ENCODE results near the gene MDN1.
"Not testable (repeated sequence)": the region's sequence is repeated elsewhere in the genome, so short reads cannot be mapped to it uniquely, and the experiment has no call there.

The MDN1 gene, protein sequence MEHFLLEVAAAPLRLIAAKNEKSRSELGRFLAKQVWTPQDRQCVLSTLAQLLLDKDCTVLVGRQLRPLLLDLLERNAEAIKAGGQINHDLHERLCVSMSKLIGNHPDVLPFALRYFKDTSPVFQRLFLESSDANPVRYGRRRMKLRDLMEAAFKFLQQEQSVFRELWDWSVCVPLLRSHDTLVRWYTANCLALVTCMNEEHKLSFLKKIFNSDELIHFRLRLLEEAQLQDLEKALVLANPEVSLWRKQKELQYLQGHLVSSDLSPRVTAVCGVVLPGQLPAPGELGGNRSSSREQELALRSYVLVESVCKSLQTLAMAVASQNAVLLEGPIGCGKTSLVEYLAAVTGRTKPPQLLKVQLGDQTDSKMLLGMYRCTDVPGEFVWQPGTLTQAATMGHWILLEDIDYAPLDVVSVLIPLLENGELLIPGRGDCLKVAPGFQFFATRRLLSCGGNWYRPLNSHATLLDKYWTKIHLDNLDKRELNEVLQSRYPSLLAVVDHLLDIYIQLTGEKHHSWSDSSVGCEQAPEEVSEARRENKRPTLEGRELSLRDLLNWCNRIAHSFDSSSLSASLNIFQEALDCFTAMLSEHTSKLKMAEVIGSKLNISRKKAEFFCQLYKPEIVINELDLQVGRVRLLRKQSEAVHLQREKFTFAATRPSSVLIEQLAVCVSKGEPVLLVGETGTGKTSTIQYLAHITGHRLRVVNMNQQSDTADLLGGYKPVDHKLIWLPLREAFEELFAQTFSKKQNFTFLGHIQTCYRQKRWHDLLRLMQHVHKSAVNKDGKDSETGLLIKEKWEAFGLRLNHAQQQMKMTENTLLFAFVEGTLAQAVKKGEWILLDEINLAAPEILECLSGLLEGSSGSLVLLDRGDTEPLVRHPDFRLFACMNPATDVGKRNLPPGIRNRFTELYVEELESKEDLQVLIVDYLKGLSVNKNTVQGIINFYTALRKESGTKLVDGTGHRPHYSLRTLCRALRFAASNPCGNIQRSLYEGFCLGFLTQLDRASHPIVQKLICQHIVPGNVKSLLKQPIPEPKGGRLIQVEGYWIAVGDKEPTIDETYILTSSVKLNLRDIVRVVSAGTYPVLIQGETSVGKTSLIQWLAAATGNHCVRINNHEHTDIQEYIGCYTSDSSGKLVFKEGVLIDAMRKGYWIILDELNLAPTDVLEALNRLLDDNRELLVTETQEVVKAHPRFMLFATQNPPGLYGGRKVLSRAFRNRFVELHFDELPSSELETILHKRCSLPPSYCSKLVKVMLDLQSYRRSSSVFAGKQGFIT (N-terminal part only)

DNA sequence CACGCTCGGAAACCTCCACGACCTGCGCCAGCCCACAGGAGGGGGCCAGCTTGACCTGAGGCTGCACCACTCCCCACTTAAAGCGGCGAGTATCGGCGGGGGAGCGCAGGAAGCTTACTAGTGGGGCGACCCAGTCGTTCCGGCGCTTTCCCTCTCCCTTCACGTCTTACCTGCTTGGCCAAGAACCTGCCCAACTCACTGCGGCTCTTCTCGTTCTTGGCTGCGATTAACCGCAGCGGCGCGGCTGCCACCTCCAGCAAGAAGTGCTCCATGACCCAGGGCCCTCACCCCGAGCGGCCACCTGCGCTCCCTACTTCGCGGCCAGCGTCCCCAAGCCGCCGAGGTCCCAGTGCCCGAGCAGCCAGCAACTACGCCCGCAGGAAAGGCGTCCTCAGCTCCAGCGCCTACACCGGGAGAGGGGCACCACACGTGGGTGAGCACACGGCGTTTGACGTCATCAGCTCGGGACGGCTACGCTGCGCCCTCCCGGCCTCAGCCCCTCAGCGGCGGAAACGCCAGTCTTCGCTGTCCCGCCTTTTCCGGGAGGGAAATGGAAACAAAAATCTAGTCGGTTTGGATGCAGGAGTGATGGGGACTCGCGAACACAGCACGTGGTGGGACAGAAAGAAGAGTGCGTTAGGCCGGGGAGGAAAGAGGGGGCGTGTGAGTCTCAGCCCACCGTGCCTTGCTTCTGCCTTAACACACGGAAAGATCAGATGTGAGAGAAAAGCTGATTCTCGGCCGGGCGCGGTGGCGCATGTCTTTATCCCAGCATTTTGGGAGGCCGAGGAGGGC lies at the start of gene MDN1:
TSS of gene MDN1 (minus strand) at position 459 of the 795 bp plus-strand sequence. CDS start at position 272, 187 bp downstream.
- in situ Hi-C loops (cut with HindIII; ENCODE audit: low pct_ligation_motif_present, low pct_unique_long_range_greater_than_20kb, low sequenced_read_pairs), result no loop called here
- peak; percentile 94 for DNase-seq

DNA sequence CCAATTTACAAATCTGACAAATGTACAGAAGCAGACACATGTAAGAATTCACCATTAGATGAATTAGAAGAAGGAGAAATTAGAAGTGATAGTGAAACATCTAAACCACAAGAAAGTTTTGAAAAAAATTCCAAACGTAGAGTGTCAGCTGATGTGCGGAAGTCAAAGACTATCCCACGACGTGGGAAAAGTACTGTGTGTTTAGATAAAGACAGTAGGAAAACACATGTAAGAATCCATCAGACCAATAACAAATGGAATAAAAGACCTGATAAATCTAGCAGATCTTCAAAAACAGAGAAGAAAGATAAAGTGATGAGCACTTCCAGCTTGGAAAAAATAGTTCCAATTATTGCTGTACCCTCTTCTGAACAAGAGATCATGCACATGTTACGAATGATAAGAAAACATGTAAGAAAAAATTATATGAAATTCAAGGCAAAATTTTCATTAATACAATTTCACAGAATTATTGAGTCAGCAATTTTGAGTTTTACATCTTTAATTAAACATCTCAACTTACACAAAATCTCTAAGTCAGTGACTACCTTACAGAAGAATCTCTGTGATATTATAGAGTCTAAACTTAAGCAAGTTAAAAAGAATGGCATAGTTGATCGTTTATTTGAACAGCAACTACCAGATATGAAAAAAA lies 46.6 kb upstream of the MDN1 start:
- in situ Hi-C loops (cut with HindIII; ENCODE audit: low pct_ligation_motif_present, low pct_unique_long_range_greater_than_20kb, low sequenced_read_pairs), result no loop called here
- DNase-seq, result no peak

DNA sequence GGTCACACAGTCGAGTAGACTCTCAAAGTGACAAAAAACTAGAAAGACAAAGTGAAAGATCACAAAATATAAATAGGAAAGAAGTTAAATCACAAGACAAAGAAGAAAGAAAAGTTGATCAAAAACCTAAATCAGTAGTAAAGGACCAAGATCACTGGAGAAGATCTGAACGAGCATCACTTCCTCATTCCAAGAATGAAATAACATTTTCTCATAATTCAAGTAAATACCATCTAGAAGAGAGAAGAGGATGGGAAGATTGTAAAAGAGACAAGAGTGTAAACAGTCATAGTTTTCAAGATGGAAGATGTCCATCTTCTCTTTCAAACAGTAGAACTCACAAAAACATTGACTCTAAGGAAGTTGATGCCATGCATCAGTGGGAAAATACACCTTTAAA lies 43.1 kb upstream of the MDN1 start:
- in situ Hi-C loops (cut with HindIII; ENCODE audit: low pct_ligation_motif_present, low pct_unique_long_range_greater_than_20kb, low sequenced_read_pairs), result no loop called here

DNA sequence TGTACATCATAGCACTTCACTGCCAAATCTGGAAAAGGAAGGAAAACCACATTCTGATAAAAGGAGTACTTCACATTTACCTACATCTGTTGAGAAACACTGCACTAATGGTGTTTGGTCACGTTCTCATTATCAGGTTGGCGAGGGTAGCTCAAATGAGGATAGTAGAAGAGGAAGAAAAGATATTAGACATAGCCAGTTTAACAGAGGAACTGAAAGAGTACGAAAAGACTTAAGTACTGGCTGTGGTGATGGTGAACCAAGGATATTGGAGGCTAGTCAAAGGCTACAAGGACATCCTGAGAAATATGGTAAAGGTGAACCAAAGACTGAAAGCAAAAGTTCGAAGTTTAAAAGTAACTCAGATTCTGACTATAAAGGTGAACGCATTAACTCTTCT lies 42.7 kb upstream of the MDN1 start:
- DNase-seq, result no peak
- in situ Hi-C loops (cut with HindIII; ENCODE audit: low pct_ligation_motif_present, low pct_unique_long_range_greater_than_20kb, low sequenced_read_pairs), result no loop called here

More for the DNA sequence above, 43.1 kb upstream of the MDN1 start:
- DNase-seq, result no peak

DNA sequence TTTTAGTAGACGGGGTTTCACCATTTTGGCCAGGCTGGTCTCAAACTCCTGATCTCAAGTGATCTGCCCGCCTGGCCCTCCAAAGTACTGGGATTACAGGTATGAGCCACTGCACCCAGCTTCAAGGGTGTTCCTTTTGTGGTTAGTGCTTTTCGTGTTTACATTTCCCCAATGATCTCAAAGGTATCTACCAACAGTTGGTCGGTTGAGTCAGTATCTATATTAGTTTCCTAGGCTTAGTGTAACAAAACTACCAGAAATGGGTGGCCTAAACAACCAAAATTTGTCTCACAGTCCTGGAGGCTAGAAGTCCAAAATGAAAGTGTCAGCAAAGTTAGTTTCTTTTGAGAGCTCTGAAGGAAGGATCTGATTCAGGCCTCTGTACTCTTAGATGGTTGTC lies 40.1 kb upstream of the MDN1 start:
- in situ Hi-C loops (cut with HindIII; ENCODE audit: low pct_ligation_motif_present, low pct_unique_long_range_greater_than_20kb, low sequenced_read_pairs), result no loop called here

DNA sequence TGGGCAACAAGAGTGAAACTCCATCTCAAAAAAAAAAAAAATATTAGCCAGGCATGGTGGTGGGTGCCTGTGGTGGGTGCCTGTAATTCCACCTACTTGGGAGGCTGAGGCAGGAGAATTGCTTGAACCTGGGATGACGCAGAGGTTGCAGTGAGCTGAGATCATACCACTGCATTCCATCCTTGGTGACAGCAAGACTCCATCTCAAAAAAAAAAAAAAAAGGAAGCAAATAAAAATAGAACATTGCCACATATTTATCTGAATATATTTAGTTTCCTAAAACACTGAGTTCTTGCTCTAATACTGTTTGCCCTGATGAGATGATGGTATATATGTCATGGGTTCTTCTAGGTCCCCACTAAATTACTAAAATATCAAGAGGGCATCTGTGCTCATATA lies 38.4 kb upstream of the MDN1 start:
- no peak for DNase-seq
- in situ Hi-C loops (cut with HindIII; ENCODE audit: low pct_ligation_motif_present, low pct_unique_long_range_greater_than_20kb, low sequenced_read_pairs), result no loop called here

More for the DNA sequence above, 40.1 kb upstream of the MDN1 start:
- DNase-seq, result no peak

DNA sequence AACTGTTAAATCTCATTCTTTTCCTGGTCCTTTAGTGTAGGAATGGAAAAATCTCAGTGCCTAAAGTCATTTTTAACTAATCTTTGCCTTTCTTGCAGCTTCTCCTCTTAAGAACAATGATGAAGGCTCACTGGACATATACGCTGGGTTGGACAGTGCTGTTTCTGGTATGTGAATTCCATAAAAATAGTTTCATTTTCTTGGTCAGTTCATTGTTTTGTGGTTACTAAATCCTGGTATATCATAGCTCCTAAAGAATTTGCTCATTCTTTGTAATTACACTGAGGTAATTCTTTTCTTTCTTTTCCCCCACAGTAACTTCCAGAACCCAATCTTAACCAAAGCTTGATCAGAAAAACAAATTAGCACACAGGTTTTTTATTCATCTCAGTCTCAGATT lies 33.5 kb upstream of the MDN1 start:
- in situ Hi-C loops (cut with HindIII; ENCODE audit: low pct_ligation_motif_present, low pct_unique_long_range_greater_than_20kb, low sequenced_read_pairs), result no loop called here

DNA sequence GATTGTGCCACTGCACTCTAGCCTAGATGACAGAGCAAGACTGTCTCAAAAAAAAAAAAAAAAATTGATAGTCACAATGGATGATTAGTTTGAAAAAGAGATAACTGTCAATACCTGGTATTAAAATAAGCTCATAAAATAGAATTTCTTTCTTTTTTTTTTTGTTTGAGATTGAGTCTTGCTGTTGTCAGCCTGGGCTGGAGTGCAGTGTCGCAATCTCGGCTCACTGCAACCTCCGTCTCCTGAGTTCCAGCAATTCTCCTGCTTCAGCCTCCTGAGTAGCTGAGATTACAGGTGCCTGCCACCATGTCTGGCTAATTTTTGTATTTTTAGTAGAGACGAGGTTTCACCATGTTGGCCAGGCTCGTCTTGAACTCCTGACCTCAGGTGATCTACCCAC lies 27.9 kb upstream of the MDN1 start:
- DNase-seq; in situ Hi-C loops (cut with HindIII; ENCODE audit: low pct_ligation_motif_present, low pct_unique_long_range_greater_than_20kb, low sequenced_read_pairs): not testable (repeated sequence)

More for the DNA sequence above, 33.5 kb upstream of the MDN1 start:
- no peak for DNase-seq

DNA sequence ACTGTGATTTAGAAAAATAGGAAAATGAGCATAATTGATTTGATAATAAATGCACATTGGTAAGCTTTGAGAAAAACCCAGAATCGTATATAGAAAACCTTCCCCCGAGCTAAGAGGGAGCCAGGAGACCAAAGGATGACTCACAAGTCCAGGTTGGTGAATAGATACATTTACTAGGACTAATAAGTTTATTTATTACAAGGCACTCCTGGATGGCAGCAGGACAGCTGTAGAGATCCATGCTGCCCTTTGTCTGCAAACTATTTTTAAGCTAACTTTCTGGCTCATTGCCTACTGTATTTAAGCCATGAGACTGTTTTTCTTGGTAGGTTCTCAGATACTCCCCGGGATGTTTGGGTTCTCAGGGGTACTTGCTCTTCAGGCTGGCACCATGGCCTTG lies 23.5 kb upstream of the MDN1 start:
- in situ Hi-C loops (cut with HindIII; ENCODE audit: low pct_ligation_motif_present, low pct_unique_long_range_greater_than_20kb, low sequenced_read_pairs), result no loop called here
- no peak for DNase-seq

DNA sequence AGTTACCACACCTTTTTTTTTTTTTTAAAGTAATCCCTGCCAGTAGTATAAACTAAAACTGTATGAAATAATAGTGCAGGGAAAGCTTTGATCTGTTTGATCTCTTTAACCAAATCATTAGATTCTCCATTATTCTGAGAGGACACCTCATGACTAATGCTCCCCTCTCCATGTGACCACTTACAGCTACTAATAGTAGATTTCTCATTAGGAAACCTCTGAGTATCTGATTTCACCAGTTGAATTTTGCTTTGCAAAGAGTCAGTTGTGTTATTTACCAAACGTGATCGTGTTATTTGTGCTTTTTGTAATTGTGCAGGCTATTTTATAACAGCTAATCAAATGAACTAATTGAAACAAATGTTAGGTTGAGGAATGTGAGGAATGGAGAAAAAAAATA lies 22.6 kb upstream of the MDN1 start:
- in situ Hi-C loops (cut with HindIII; ENCODE audit: low pct_ligation_motif_present, low pct_unique_long_range_greater_than_20kb, low sequenced_read_pairs), result no loop called here
- DNase-seq, result no peak

DNA sequence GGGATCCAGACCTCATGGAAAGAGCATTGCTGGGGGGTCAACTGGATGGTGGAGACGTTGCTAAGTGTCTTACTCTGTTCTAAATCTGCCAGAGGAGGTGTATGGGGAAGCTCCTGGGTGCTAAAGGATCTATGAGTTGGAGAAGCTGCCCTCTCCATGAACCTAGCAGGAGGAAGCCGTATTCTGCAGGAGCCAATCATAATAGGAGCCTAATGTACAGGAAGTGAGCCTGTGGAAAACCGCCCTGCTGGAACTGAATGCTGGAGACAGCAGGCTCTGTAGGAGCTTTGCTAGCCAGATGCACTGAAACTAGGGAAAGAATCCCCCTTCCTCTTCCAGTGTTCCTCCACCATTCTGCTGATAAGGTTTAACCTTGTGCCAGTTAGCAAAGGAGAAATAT lies 20.9 kb upstream of the MDN1 start:
- no peak for DNase-seq
- in situ Hi-C loops (cut with HindIII; ENCODE audit: low pct_ligation_motif_present, low pct_unique_long_range_greater_than_20kb, low sequenced_read_pairs), result no loop called here

DNA sequence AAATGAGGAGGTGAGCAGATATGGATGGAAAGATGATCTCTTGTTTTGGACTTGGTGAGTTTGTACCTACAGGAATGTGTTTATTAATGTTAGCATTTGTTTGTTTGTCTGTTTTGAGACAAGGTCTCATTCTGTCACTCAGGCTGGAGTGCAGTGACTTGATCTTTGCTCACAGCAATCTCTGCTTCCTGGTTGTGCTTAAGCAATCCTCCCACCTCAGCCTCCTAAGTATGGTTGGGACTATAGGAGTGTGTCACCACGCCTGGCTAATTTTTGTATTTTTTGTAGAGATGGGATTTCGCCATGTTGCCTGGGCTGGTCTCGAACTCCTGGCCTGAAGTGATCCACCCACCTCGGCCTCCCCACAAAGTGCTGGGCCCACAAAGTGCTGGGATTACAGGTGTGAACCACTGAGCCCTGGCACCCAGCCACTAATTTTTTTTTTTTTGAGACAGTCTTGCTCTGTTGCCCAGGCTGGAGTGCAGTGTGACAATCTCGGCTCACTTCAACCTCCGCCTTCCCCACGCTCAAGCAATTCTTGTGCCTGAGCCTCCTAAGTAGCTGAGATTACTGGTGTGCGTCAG lies 17.1 kb upstream of the MDN1 start:
- in situ Hi-C loops (cut with HindIII; ENCODE audit: low pct_ligation_motif_present, low pct_unique_long_range_greater_than_20kb, low sequenced_read_pairs), result no loop called here
- no peak for DNase-seq

DNA sequence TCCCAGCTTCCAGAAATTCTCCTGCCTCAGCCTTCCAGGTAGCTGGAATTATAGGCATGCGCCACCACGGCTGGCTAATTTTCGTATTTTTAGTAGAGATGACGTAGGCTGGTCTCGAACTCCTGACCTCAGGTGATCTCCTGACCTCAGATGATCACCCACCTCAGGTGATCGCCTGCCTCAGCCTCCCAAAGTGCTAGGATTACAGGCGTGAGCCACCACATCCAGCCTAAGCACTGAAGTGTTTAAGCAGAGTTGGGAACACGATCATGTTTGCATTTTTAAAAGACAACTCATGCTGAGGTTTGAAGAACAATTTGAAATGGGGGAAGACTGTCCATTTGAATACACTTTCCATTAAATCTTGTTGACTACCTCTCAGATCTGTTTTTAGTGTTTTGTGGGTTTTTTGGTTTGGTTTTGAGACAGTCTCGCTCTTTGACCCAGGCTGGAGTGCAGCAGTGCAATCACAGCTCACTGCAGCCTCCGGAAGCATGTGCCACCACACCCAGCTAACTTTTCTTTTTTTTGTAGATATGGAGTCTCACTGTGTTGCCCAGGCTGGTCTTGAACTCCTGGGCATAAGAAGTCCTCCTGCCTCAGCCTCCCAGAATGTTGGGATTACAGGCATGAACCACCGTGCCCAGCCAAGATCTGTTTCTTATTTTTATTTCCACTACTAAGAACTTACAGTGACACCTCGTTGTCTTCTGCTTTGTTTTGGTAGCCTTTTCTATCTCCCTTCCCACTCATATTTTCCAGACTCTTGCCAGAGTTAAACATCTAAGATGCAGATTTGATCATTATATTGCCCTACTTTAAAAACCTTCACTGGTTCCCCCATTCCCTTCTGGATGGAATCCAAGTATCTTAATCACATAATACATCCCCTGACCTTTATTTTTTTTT lies 15.5 kb upstream of the MDN1 start:
- in situ Hi-C loops (cut with HindIII; ENCODE audit: low pct_ligation_motif_present, low pct_unique_long_range_greater_than_20kb, low sequenced_read_pairs), result no loop called here
- DNase-seq, result no peak

DNA sequence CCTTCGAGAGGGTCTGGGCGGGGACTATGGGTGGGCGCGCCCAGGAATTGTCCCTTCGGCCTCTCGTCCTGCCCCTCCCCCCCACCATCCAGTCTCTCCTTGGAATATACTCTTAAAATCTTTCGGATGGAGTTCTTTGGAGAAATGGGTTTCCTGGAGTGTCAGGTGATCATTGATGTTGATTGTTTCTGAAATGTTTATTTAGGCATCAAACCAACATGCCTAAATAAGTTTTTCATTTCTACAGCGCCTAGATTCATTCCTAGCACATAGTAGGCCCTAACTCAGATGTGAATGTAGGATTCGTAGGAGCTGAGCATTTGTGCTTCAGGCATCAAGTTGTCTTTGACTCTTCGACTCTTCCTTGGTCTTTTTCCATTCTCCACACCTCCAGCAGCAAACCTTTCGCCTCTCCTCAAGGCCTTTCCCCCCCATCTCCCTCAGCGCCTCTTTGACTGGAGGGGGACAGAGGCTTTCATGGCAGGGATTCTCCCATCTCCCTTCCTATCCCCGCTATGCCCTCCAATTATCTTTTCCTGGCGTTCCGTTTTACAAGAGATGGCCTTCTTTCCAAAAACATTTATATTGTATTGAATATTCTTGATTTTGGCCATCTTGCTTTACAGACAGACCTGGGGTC lies 10.7 kb upstream of the MDN1 start:
- DNase-seq, result no peak
- in situ Hi-C loops (cut with HindIII; ENCODE audit: low pct_ligation_motif_present, low pct_unique_long_range_greater_than_20kb, low sequenced_read_pairs), result no loop called here

DNA sequence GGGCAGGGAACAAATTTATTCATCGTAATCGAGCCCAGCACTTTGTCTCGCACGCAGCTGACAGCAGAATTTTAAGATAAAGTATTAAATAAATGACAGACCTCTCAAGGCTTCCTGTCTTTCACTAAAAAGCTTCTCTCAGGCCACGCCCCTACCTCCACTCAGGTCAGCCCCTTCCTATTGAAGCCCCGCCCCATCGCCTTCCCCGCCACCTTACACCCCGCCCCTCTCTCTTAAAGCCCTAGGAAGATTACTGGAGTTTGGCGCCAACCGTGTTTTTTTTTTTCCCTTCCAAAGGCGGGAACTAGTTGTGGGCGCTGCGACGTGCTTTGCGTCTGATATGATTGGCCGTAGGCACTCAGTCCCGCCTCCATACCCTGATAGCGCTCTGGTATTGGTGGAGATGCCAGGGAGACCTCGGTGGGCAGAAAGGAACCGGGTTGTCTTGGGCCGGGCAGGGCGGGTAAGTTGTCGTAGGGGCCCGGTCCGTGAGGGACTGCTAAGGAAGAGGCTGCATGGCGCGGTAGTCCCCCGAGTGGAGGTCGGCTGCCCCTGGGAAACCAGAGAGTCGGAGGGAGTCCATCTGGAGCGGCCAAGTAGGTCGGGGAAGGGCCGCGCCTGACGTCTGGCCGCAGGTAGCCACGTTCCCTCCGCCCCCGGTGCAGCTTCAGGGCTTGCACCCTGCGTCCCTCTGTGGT lies 10.0 kb upstream of the MDN1 start, which contains the start of gene CASP8AP2:
TSS of gene CASP8AP2 (plus strand) at position 409 of the 698 bp plus-strand sequence.
- DNase-seq, result peak; percentile 97
- in situ Hi-C loops (cut with HindIII; ENCODE audit: low pct_ligation_motif_present, low pct_unique_long_range_greater_than_20kb, low sequenced_read_pairs), result no loop called here

Data from ACHN (cell line).